Keratinocyte (primary cell): ENCODE results near the gene ANKRD28. TPM values are rescaled to one million over a fixed set of nuclear protein-coding genes. Genes with fewer than 3 reads are reported as not detected.

ENCODE experiments used
- DNase-seq: peaks from one replicate; pipeline ENCODE4 v3.0.0-alpha.2; 2011; ENCODE audit warnings: low read depth, missing footprints, low spot score
- FAIRE-seq: peaks from 2 replicates; lab custom pipeline; 2011; peaks lifted over from hg19 to GRCh38; lab: Jason Lieb, UNC
- H2AFZ ChIP-seq: 2 replicates; pipeline ENCODE4 v1.6.0; 2012; ENCODE audit warnings: low read length, control low read depth, inconsistent platforms; ENCODE audit not compliant: control insufficient read depth
- H3K27ac ChIP-seq: 2 replicates; pipeline ENCODE4 v1.5.1; 2011; ENCODE audit warnings: low read length; ENCODE audit not compliant: control insufficient read depth, insufficient read depth
- H3K27me3 ChIP-seq: 3 replicates; pipeline ENCODE4 v1.6.0; 2011; ENCODE audit warnings: low read length; ENCODE audit not compliant: control insufficient read depth, insufficient read depth; ENCODE audit errors: extremely low read depth
- H3K36me3 ChIP-seq, 2 experiments: 2 replicates in 1 of 2; 3 replicates in 1 of 2; pipeline ENCODE4 v1.5.1; 2011; ENCODE audit warnings: low read length in 2 of 2, mild to moderate bottlenecking in 1 of 2; ENCODE audit not compliant: control insufficient read depth in 2 of 2, insufficient read depth in 2 of 2; ENCODE audit errors: extremely low read depth in 1 of 2
- H3K4me1 ChIP-seq: 3 replicates; pipeline ENCODE4 v1.5.1; 2011; ENCODE audit warnings: low read length; ENCODE audit not compliant: control insufficient read depth, insufficient read depth; ENCODE audit errors: extremely low read depth
- H3K4me2 ChIP-seq: 3 replicates; pipeline ENCODE4 v1.6.0; 2011; ENCODE audit warnings: low read depth, low read length; ENCODE audit not compliant: control insufficient read depth, insufficient read depth; ENCODE audit errors: extremely low read depth
- H3K4me3 ChIP-seq, 3 experiments: fragments of 200-600 bp in 1 of 3; sonication (generic) in 1 of 3; 2 replicates in 2 of 3; 3 replicates in 1 of 3; pipeline ENCODE4 v1.5.1; 2011 to 2016; ENCODE audit warnings: low read length in 3 of 3, mild to moderate bottlenecking in 3 of 3, control low read depth in 2 of 3, inconsistent platforms in 1 of 3, low read depth in 1 of 3, mixed read lengths in 1 of 3, mixed run types in 1 of 3, moderate library complexity in 1 of 3; ENCODE audit not compliant: control insufficient read depth in 2 of 3, insufficient read depth in 2 of 3; ENCODE audit errors: extremely low read depth in 1 of 3
- H3K79me2 ChIP-seq: 2 replicates; pipeline ENCODE4 v1.6.0; 2012; ENCODE audit warnings: low read length; ENCODE audit not compliant: control insufficient read depth, insufficient read depth
- H3K9ac ChIP-seq: 3 replicates; pipeline ENCODE4 v1.6.0; 2011; ENCODE audit warnings: low read length; ENCODE audit not compliant: control insufficient read depth, insufficient read depth; ENCODE audit errors: extremely low read depth
- H3K9me1 ChIP-seq: 3 replicates; pipeline ENCODE4 v1.6.0; 2011; ENCODE audit warnings: low read length; ENCODE audit not compliant: control insufficient read depth, insufficient read depth; ENCODE audit errors: extremely low read depth
- H3K9me3 ChIP-seq: 2 replicates; pipeline ENCODE4 v1.5.1; 2012; ENCODE audit warnings: low read depth, low read length; ENCODE audit not compliant: control insufficient read depth
- H4K20me1 ChIP-seq: 3 replicates; pipeline ENCODE4 v1.6.0; 2011; ENCODE audit warnings: low read length; ENCODE audit not compliant: control insufficient read depth, insufficient read depth; ENCODE audit errors: extremely low read depth
- CTCF ChIP-seq, 3 experiments: IDR thresholded peaks in 1 of 3; conservative IDR thresholded peaks in 1 of 3; optimal IDR thresholded peaks in 1 of 3; 2 replicates in 2 of 3; 3 replicates in 1 of 3; pipeline versions ENCODE3 to v1.5.1; 2011; ENCODE audit warnings: low read length in 3 of 3, mild to moderate bottlenecking in 3 of 3, moderate library complexity in 2 of 3, control low read depth in 1 of 3, inconsistent platforms in 1 of 3; ENCODE audit not compliant: insufficient read depth in 2 of 3; ENCODE audit errors: extremely low read depth in 1 of 3
- EZH2 ChIP-seq: IDR thresholded peaks from one replicate; pipeline ENCODE4 v1.6.1; 2012; ENCODE audit warnings: inconsistent platforms, mild to moderate bottlenecking, low read length, moderate library complexity
- dilution Hi-C: fragments of 300-500 bp; cut with MboI; formaldehyde crosslinking; loops from one replicate; pipeline ENCODE4 v1.7.0; 2020; ENCODE audit warnings: low sequenced_read_pairs; ENCODE audit not compliant: extremely low pct_ligation_motif_present
- polyA plus RNA-seq, 5 experiments: library from polyadenylated mRNA; depleted of rRNA in 3 of 5; stranded (reverse) in 3 of 5; stranded (forward) in 1 of 5; unstranded in 1 of 5; fragments of >200 nt; gene quantifications; 1 replicate in 1 of 5; 2 replicates in 3 of 5; 3 replicates in 1 of 5; pipeline versions ENCODE4 v1.2.1 to v1.2.3, GENCODE V29; 2011 to 2012; ENCODE audit warnings: missing spikeins in 2 of 5, low read depth in 1 of 5, low replicate concordance in 1 of 5

ANKRD28 gene
- polyA plus RNA-seq, 1 donor (not counting 4 experiments of a cell fraction or from before 2014, with no cell fraction given) = 32.7 TPM

GRCh38 chr3:15660055-15660935, 137.5 kb downstream of the ANKRD28 start:
- no peak overlapping the region for H3K4me3 ChIP-seq
- H3K4me1 ChIP-seq = peaks cover 4% of the 10 kb centered on the region
- DNase-seq = no peak
- H3K36me3 ChIP-seq = no peaks in the 10 kb centered on the region
- FAIRE-seq = no peak
- H3K79me2 ChIP-seq = no peaks in the 10 kb centered on the region
- no peak overlapping the region for H3K27ac ChIP-seq
- H3K9me3 ChIP-seq = peaks cover 9% of the 10 kb centered on the region
- no peak overlapping the region for H2AFZ ChIP-seq
- no peak overlapping the region for H3K9ac ChIP-seq
- H3K9me1 ChIP-seq = no peaks in the 10 kb centered on the region
- H4K20me1 ChIP-seq = no peaks in the 10 kb centered on the region
- TF ChIP-seq EZH2 (no peak), CTCF (optimal IDR thresholded peaks at IDR 0.05 in 1 of 3, IDR thresholded peaks at IDR 0.05 in 1 of 3, conservative IDR thresholded peaks at IDR 0.05 in 1 of 3; ENCODE audit: extremely low read depth in 1 of 3, insufficient read depth in 2 of 3, low read length in 3 of 3) (no peak)
- dilution Hi-C loops = no loop called here
- H3K4me2 ChIP-seq = no peak overlapping the region
- H3K27me3 ChIP-seq = no peaks in the 10 kb centered on the region

- Histone ChIP-seq H3K27ac (no peak overlapping the region), H2AFZ (no peak overlapping the region), H3K27me3 (no peaks in the 10 kb centered on the region), H3K79me2 (no peaks in the 10 kb centered on the region), H4K20me1 (no peaks in the 10 kb centered on the region), H3K9me1 (no peaks in the 10 kb centered on the region), H3K36me3 (no peaks in the 10 kb centered on the region), H3K4me2 (no peak overlapping the region), H3K4me1 (peaks cover 4% of the 10 kb centered on the region), H3K9ac (no peak overlapping the region), H3K9me3 (peaks cover 9% of the 10 kb centered on the region), H3K4me3 (no peak overlapping the region)
- TF ChIP-seq CTCF (optimal IDR thresholded peaks at IDR 0.05 in 1 of 3, IDR thresholded peaks at IDR 0.05 in 1 of 3, conservative IDR thresholded peaks at IDR 0.05 in 1 of 3; ENCODE audit: extremely low read depth in 1 of 3, insufficient read depth in 2 of 3, low read length in 3 of 3) (no peak), EZH2 (no peak)
- dilution Hi-C loops = no loop called here
- no peak for FAIRE-seq
- DNase-seq = no peak
Measured at GRCh38 chr3:15659254-15659975, 138.4 kb downstream of the ANKRD28 start.
